Mucosa of descending colon (tissue), 3 donors: ENCODE measurements around the gene RNF145. TPM values are rescaled to one million over a fixed set of nuclear protein-coding genes. Genes with fewer than 3 reads are reported as not detected.

Source experiments
- ATAC-seq: fragments of 200-7000 bp; cut with Tn5 transposase; one replicate; pipeline ENCODE4 v1.9.1; 2020; ENCODE audit warnings: mild to moderate bottlenecking, moderate library complexity
- DNase-seq, 3 donors: peaks; one replicate each; pipeline ENCODE4 v3.0.0-alpha.2; 2020
- H3K36me3 ChIP-seq: fragments of 200-600 bp; one replicate; pipeline ENCODE4 v1.8.0; 2021; ENCODE audit warnings: low read depth, mild to moderate bottlenecking
- H3K4me1 ChIP-seq: fragments of 200-600 bp; one replicate; pipeline ENCODE4 v1.8.0; 2021; ENCODE audit warnings: low read depth, mild to moderate bottlenecking
- H3K4me3 ChIP-seq: fragments of 200-600 bp; one replicate; pipeline ENCODE4 v1.8.0; 2021; ENCODE audit warnings: mild to moderate bottlenecking
- H3K9me3 ChIP-seq: fragments of 200-600 bp; one replicate; pipeline ENCODE4 v1.8.0; 2021; ENCODE audit warnings: mild to moderate bottlenecking
- CTCF ChIP-seq: fragments of 200-600 bp; IDR thresholded peaks from one replicate; pipeline ENCODE4 v1.8.0; 2022; ENCODE audit warnings: antibody characterized with exemption, mild to moderate bottlenecking
- intact Hi-C, 2 donors: fragments of 100-400 bp; cut with DNase I in 1 of 2; cut with micrococcal nuclease in 1 of 2; formaldehyde crosslinking; loops; one replicate each; pipeline versions ENCODE4 v1.11.0 to v1.11.1; 2022; cut with DNase I, micrococcal nuclease
- total RNA-seq, 3 donors: library from RNA; stranded (reverse); fragmentation: NEBNext Ultra II Directional in 2 of 3; extraction: Animal tissue kit (Norgen Biotek cat#: 25700) in 2 of 3; gene quantifications; one replicate each; pipeline versions ENCODE4 v1.2.1 to v1.2.4, GENCODE V29; 2021 to 2023
- donor health status: DM: no; HTN: no; CAD: no; lungs with moderate emphysema.
- donor health status: DM: no; HTN: no; CAD: no.
- donor health status: DM: no; HTN: yes; CAD: no.

The RNF145 gene
- total RNA-seq, 3 donors from 2014 or later = 50.0 to 72.6 (median 57.2) TPM

DNA sequence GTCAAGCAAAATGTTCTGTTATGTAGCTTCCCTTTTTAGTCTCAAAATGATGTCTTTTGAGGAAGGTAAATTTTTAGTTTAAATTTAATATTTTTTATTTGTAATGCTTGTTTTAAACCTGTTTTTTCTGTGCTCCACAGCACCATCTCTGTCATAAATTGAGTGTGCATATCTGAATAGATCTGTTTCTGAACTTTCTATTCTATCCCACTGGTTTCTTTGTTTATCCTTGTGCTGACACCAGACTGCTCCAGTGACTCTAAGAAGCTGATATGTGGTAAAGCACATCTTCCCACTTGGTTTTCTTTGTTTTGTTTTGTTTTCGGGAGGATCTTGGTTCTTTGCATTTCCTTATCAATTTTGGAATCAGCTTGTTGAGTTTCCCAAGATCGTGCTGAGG lies 7.1 kb upstream of the RNF145 start:
- Histone ChIP-seq H3K4me1 (peaks cover 3% of the 10 kb centered on the region), H3K36me3 (no peaks in the 10 kb centered on the region), H3K9me3 (no peaks in the 10 kb centered on the region), H3K4me3 (no peak overlapping the region)
- no peak for TF ChIP-seq CTCF
- intact Hi-C loops = loop anchor here in 1 of 2 donors (10.0 kb wide), 1 partner anchor 1042 kb away; no protein-coding TSS in a partner anchor
- DNase-seq = no peak
- ATAC-seq = no peak

- TF ChIP-seq CTCF = no peak
- intact Hi-C loops = loop anchor here in 1 of 2 donors (10.0 kb wide), 1 partner anchor 1041 kb away; no protein-coding TSS in a partner anchor
- no peaks in the 10 kb centered on the region for H3K36me3 ChIP-seq
- H3K9me3 ChIP-seq = no peaks in the 10 kb centered on the region
- DNase-seq (no peak), ATAC-seq (peak; percentile 32)
- peaks cover 3% of the 10 kb centered on the region for H3K4me1 ChIP-seq
- H3K4me3 ChIP-seq = no peak overlapping the region
These were observed 6.5 kb upstream of the RNF145 start for GRCh38 chr5:159215886-159216285.

- intact Hi-C loops = loop anchor here in 1 of 2 donors (10.0 kb wide), 1 partner anchor 1040 kb away; no protein-coding TSS in a partner anchor
- no peak for TF ChIP-seq CTCF
- no peak for ATAC-seq
- H3K9me3 ChIP-seq = no peaks in the 10 kb centered on the region
- peaks cover 9% of the 10 kb centered on the region for H3K4me1 ChIP-seq
- no peaks in the 10 kb centered on the region for H3K36me3 ChIP-seq
- no peak for DNase-seq
- H3K4me3 ChIP-seq = no peak overlapping the region
These were observed 5.3 kb upstream of the RNF145 start for GRCh38 chr5:159214486-159215271.

GRCh38 chr5:159212657-159213462 lies 3.5 kb upstream of the RNF145 start:
- H3K9me3 ChIP-seq = no peaks in the 10 kb centered on the region
- H3K36me3 ChIP-seq = no peaks in the 10 kb centered on the region
- ATAC-seq (no peak), DNase-seq (no peak)
- H3K4me1 ChIP-seq = peaks cover 6% of the 10 kb centered on the region
- no peak overlapping the region for H3K4me3 ChIP-seq
- intact Hi-C loops = loop anchor here in 1 of 2 donors (10.0 kb wide), 1 partner anchor 1038 kb away; no protein-coding TSS in a partner anchor
- TF ChIP-seq CTCF = no peak

DNA sequence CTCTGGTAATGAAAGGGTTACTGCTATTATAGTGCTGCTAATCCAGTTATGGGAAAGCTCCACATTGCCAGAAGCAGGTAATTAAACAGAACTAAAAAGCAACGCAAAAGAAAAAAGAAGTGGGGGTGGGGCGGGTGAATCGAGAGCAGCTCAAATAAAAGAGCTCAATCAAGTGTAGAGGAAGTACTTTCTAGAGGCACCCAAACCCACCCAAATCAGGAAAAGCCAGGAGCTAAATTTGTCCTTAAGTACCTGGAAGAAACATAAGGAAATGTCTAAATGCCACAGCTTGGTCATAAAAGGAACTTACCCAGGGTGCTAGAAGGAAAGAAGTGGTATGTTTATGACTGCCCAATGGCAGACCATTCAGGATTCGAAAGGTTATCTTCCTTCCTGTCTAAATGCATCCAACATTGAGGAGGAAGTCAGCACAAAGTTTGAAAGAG lies 2.4 kb upstream of the RNF145 start:
- Histone ChIP-seq H3K36me3 (no peaks in the 10 kb centered on the region), H3K9me3 (no peaks in the 10 kb centered on the region), H3K4me3 (no peak overlapping the region), H3K4me1 (peaks cover 13% of the 10 kb centered on the region)
- ATAC-seq = peak; percentile 28
- no peak for TF ChIP-seq CTCF
- intact Hi-C loops = loop anchor here in 1 of 2 donors (10.0 kb wide), 1 partner anchor 1037 kb away; no protein-coding TSS in a partner anchor
- peak in 1 of 3 donors; percentile 66 for DNase-seq
